H1 (cell line): Measurements from ENCODE around the gene TRIM65. TPM values are rescaled to one million over a fixed set of nuclear protein-coding genes. Genes with fewer than 3 reads are reported as not detected.

ENCODE experiments used
- CTCF ChIA-PET: fragments of 300-600 bp; sonication (Branson Sonifier 250); formaldehyde crosslinking; loops from one replicate; lab custom pipeline; 2021; ENCODE audit not compliant: partially characterized antibody; lab: Charles Lee
- POLR2A ChIA-PET: fragments of 300-600 bp; sonication (Branson Sonifier 250); formaldehyde crosslinking; loops from one replicate; lab custom pipeline; 2021; ENCODE audit warnings: inconsistent platforms; ENCODE audit not compliant: partially characterized antibody; lab: Charles Lee
- DNase-seq, 2 experiments: peaks; one replicate each; pipeline versions ENCODE4 v3.0.0 to v3.0.0-alpha.2; 2010 to 2022; ENCODE audit warnings: low spot score in 2 of 2, low read depth in 1 of 2, mixed read lengths in 1 of 2
- FAIRE-seq: peaks from 2 replicates; lab custom pipeline; 2011; peaks lifted over from hg19 to GRCh38; lab: Jason Lieb, UNC
- H2AFZ ChIP-seq: 2 replicates; pipeline ENCODE4 v1.8.1; 2012; ENCODE audit warnings: low read length, inconsistent platforms
- H2AK5ac ChIP-seq: 2 replicates; pipeline ENCODE4 v1.6.1; 2013; ENCODE audit warnings: low read depth, low read length
- H2BK120ac ChIP-seq: replicated peaks from 2 replicates; pipeline ENCODE3; 2013; ENCODE audit warnings: low read depth, low read length, inconsistent platforms
- H2BK12ac ChIP-seq: 2 replicates; pipeline ENCODE4 v1.6.1; 2013; ENCODE audit warnings: low read depth, low read length
- H2BK15ac ChIP-seq: 2 replicates; pipeline ENCODE4 v1.6.1; 2013; ENCODE audit warnings: low read length
- H2BK20ac ChIP-seq: 2 replicates; pipeline ENCODE4 v1.6.1; 2013; ENCODE audit warnings: low read length
- H2BK5ac ChIP-seq: 2 replicates; pipeline ENCODE4 v1.6.1; 2013; ENCODE audit warnings: low read depth, low read length
- H3K14ac ChIP-seq: 2 replicates; pipeline ENCODE4 v1.6.1; 2013; ENCODE audit warnings: inconsistent platforms; ENCODE audit not compliant: insufficient read length
- H3K18ac ChIP-seq: 2 replicates; pipeline ENCODE4 v1.6.1; 2013; ENCODE audit warnings: low read length; ENCODE audit errors: extremely low read depth
- H3K23ac ChIP-seq: 2 replicates; pipeline ENCODE4 v1.6.1; 2013; ENCODE audit warnings: inconsistent platforms; ENCODE audit not compliant: insufficient read length
- H3K23me2 ChIP-seq: 2 replicates; pipeline ENCODE4 v1.6.1; 2013; ENCODE audit warnings: low read depth, low read length
- H3K27ac ChIP-seq: 2 replicates; pipeline ENCODE4 v1.6.1; 2011; ENCODE audit warnings: low read depth, low read length, inconsistent platforms
- H3K27me3 ChIP-seq, 4 experiments: replicated peaks in 1 of 4; 1 replicate in 1 of 4; 2 replicates in 3 of 4; pipeline versions ENCODE4 v1.6.1 to v1.8.1; 2011 to 2013; ENCODE audit warnings: low read length in 3 of 4, mild to moderate bottlenecking in 3 of 4, inconsistent platforms in 2 of 4, mixed read lengths in 2 of 4, moderate library complexity in 1 of 4; ENCODE audit not compliant: control insufficient read depth in 3 of 4, insufficient read depth in 3 of 4; ENCODE audit errors: extremely low read depth in 1 of 4
- H3K36me3 ChIP-seq, 4 experiments: 2 replicates each; pipeline versions ENCODE4 v1.6.1 to v1.8.1; 2011 to 2013; ENCODE audit warnings: mild to moderate bottlenecking in 4 of 4, low read length in 3 of 4, moderate library complexity in 2 of 4, control low read depth in 1 of 4, inconsistent platforms in 1 of 4; ENCODE audit not compliant: insufficient read depth in 4 of 4, control insufficient read depth in 2 of 4
- H3K4ac ChIP-seq: replicated peaks from 2 replicates; pipeline ENCODE3; 2013; ENCODE audit warnings: low read length, low read depth, mixed read lengths, inconsistent platforms; ENCODE audit not compliant: insufficient read length
- H3K4me1 ChIP-seq, 4 experiments: replicated peaks in 1 of 4; 1 replicate in 1 of 4; 2 replicates in 3 of 4; pipeline versions ENCODE4 v1.6.1 to v1.8.1; 2011 to 2013; ENCODE audit warnings: low read length in 3 of 4, inconsistent platforms in 2 of 4, mixed read lengths in 1 of 4; ENCODE audit not compliant: insufficient read depth in 4 of 4, control insufficient read depth in 3 of 4
- H3K4me2 ChIP-seq, 2 experiments: 2 replicates each; pipeline versions ENCODE4 v1.6.1 to v1.8.1; 2011 to 2013; ENCODE audit warnings: low read depth in 2 of 2, low read length in 2 of 2, control low read depth in 1 of 2, inconsistent platforms in 1 of 2, mild to moderate bottlenecking in 1 of 2; ENCODE audit not compliant: insufficient read depth in 1 of 2
- H3K4me3 ChIP-seq, 4 experiments: fragments of 200-600, 300-600 bp in 1 of 4; sonication (generic), shearing (Covaris generic), sonication (Bioruptor Twin) in 1 of 4; 2 replicates each; pipeline versions ENCODE4 v1.5.1 to v1.8.1; 2011 to 2016; ENCODE audit warnings: low read length in 4 of 4, low read depth in 3 of 4, control low read depth in 2 of 4, inconsistent platforms in 2 of 4, mild to moderate bottlenecking in 2 of 4, mixed read lengths in 1 of 4, moderate library complexity in 1 of 4; ENCODE audit not compliant: insufficient read depth in 2 of 4; ENCODE audit errors: extremely low read depth in 1 of 4
- H3K56ac ChIP-seq: replicated peaks from 2 replicates; pipeline ENCODE3; 2013; ENCODE audit warnings: low read depth, mild to moderate bottlenecking, mixed read lengths, low read length, inconsistent platforms; ENCODE audit not compliant: insufficient read length
- H3K79me1 ChIP-seq: 2 replicates; pipeline ENCODE4 v1.6.1; 2013; ENCODE audit warnings: low read depth, low read length, control low read depth
- H3K79me2 ChIP-seq, 2 experiments: 2 replicates each; pipeline versions ENCODE4 v1.6.1 to v1.8.1; 2012 to 2013; ENCODE audit warnings: low read length in 2 of 2, mild to moderate bottlenecking in 2 of 2, inconsistent platforms in 1 of 2; ENCODE audit not compliant: insufficient read depth in 2 of 2, control insufficient read depth in 1 of 2
- H3K9ac ChIP-seq, 4 experiments: replicated peaks in 1 of 4; 1 replicate in 1 of 4; 2 replicates in 3 of 4; pipeline versions ENCODE4 v1.6.1 to v1.8.1; 2011 to 2013; ENCODE audit warnings: low read depth in 3 of 4, low read length in 3 of 4, control low read depth in 2 of 4, mild to moderate bottlenecking in 2 of 4, moderate library complexity in 2 of 4, inconsistent platforms in 1 of 4; ENCODE audit errors: extremely low read depth in 1 of 4
- H3K9me3 ChIP-seq, 2 experiments: 2 replicates each; pipeline versions ENCODE4 v1.6.1 to v1.8.1; 2012 to 2013; ENCODE audit warnings: mild to moderate bottlenecking in 2 of 2, moderate library complexity in 2 of 2, control low read depth in 1 of 2, inconsistent platforms in 1 of 2, low read depth in 1 of 2, low read length in 1 of 2, mixed read lengths in 1 of 2; ENCODE audit not compliant: insufficient read depth in 2 of 2
- H4K20me1 ChIP-seq, 2 experiments: replicated peaks in 1 of 2; 2 replicates each; pipeline versions ENCODE3 to v1.8.1; 2011 to 2013; ENCODE audit warnings: inconsistent platforms in 2 of 2, low read length in 2 of 2, mild to moderate bottlenecking in 1 of 2; ENCODE audit not compliant: insufficient read depth in 2 of 2, control insufficient read depth in 1 of 2
- H4K5ac ChIP-seq: 2 replicates; pipeline ENCODE4 v1.6.1; 2013; ENCODE audit warnings: low read length, low read depth, mixed read lengths, inconsistent platforms; ENCODE audit not compliant: insufficient read length
- H4K8ac ChIP-seq: 2 replicates; pipeline ENCODE4 v1.8.0; 2013; ENCODE audit warnings: mild to moderate bottlenecking, moderate library complexity, low read length, inconsistent platforms; ENCODE audit not compliant: insufficient read depth; ENCODE audit errors: extremely low read depth
- H4K91ac ChIP-seq: replicated peaks from 2 replicates; pipeline ENCODE3; 2013; ENCODE audit warnings: low read length, mixed read lengths, inconsistent platforms; ENCODE audit not compliant: insufficient read length
- CBX5 ChIP-seq: fragments of 300-800, 300-1000 bp; sonication (generic); IDR thresholded peaks from 2 replicates; pipeline ENCODE4 v1.7.1; 2016; ENCODE audit warnings: antibody characterized with exemption, low read length, low read depth
- CBX8 ChIP-seq: fragments of 300-800, 300-1000 bp; sonication (generic); IDR thresholded peaks from 2 replicates; pipeline ENCODE4 v1.7.1; 2016; ENCODE audit warnings: low read depth, low read length, borderline replicate concordance
- CEBPB ChIP-seq: IDR thresholded peaks from 2 replicates; pipeline ENCODE4 v1.6.1; 2012; ENCODE audit warnings: low read depth, low read length
- CREB1 ChIP-seq: IDR thresholded peaks from 2 replicates; pipeline ENCODE4 v1.6.1; 2012; ENCODE audit warnings: inconsistent platforms
- FOSL1 ChIP-seq: IDR thresholded peaks from 2 replicates; pipeline ENCODE4 v1.6.1; 2011; ENCODE audit warnings: mild to moderate bottlenecking, low read depth, low read length, moderate library complexity; ENCODE audit not compliant: insufficient read depth
- GTF2F1 ChIP-seq: IDR thresholded peaks from 2 replicates; pipeline ENCODE4 v1.6.1; 2012; ENCODE audit warnings: low read depth, low read length, improper control_type of control experiment, borderline replicate concordance
- HDAC6 ChIP-seq: IDR thresholded peaks from one replicate; pipeline ENCODE4 v1.7.1; 2012; ENCODE audit warnings: low read depth, mild to moderate bottlenecking, inconsistent platforms, low read length, moderate library complexity
- KDM4A ChIP-seq: IDR thresholded peaks from one replicate; pipeline ENCODE4 v1.7.1; 2012; ENCODE audit warnings: low read depth, mild to moderate bottlenecking, moderate library complexity, low read length, inconsistent platforms; ENCODE audit not compliant: severe bottlenecking
- KDM5A ChIP-seq: fragments of 200-600 bp; IDR thresholded peaks from 2 replicates; pipeline ENCODE4 v1.7.1; 2012; ENCODE audit warnings: mild to moderate bottlenecking, low read length, inconsistent platforms, mixed read lengths
- PHF8 ChIP-seq: fragments of 200-600 bp; sonication (generic); conservative IDR thresholded peaks from 2 replicates; pipeline ENCODE4 v1.7.1; 2012; ENCODE audit warnings: low read depth, mild to moderate bottlenecking, inconsistent platforms, low read length, moderate library complexity
- RFX5 ChIP-seq: IDR thresholded peaks from 2 replicates; pipeline ENCODE4 v1.6.1; 2011; ENCODE audit warnings: low read depth, low read length, improper control_type of control experiment, borderline replicate concordance
- SP2 ChIP-seq: IDR thresholded peaks from 2 replicates; pipeline ENCODE4 v1.6.1; 2012; ENCODE audit warnings: mild to moderate bottlenecking, low read length, inconsistent platforms
- TCF12 ChIP-seq: IDR thresholded peaks from 2 replicates; pipeline ENCODE4 v1.6.1; 2011; ENCODE audit warnings: low read depth, mild to moderate bottlenecking, low read length
- WGBS, 2 experiments: shearing (Covaris generic) in 1 of 2; methylation state at CpG; one replicate each; pipeline versions ENCODE4 v1.1.6 to v1.1.7; 2013 to 2015; ENCODE audit warnings: low lambda C conversion rate in 2 of 2, mixed read lengths in 2 of 2, inconsistent platforms in 1 of 2, low coverage in 1 of 2, missing lambda C conversion rate in 1 of 2; ENCODE audit not compliant: insufficient replicate concordance in 2 of 2, insufficient coverage in 1 of 2, insufficient read length in 1 of 2; ENCODE audit errors: extremely low coverage in 1 of 2, missing lambda C conversion rate in 1 of 2; 5-methylcytosine and 5-hydroxymethylcytosine counted together
- polyA plus RNA-seq, 7 experiments: library from polyadenylated mRNA; depleted of rRNA in 3 of 7; stranded (reverse) in 5 of 7; unstranded in 2 of 7; fragments of >200 nt in 5 of 7; fragments of 200-250 nt in 2 of 7; gene quantifications; 1 replicate in 5 of 7; 2 replicates in 1 of 7; 4 replicates in 1 of 7; pipeline versions ENCODE4 v1.2.1 to v1.2.3, GENCODE V29; 2011 to 2013; ENCODE audit warnings: missing spikeins in 2 of 7, mixed read lengths in 2 of 7
- total RNA-seq: library from RNA; stranded (reverse); fragmentation: NEBNext Ultra II Directional; extraction: Animal tissue kit (Norgen Biotek cat#: 25700); gene quantifications from 2 replicates; pipeline ENCODE4 v1.2.1, GENCODE V29; 2021

Gene TRIM65
- total and polyA plus RNA-seq, 2 of the 8 experiments (the other 6 are each of a cell fraction or from before 2014, with no cell fraction given), result 21.2 to 48.6 TPM

GRCh38 chr17:75875182-75875939, 21.4 kb downstream of the TRIM65 start:
- no peak overlapping the region for H2AFZ ChIP-seq
- no peak overlapping the region for H3K27ac ChIP-seq
- peaks cover 15% of the 10 kb centered on the region; the same call in 1 of the 2 replicates for H3K23me2 ChIP-seq
- H3K4me1 ChIP-seq, result peaks cover 0 to 27% (median 13%) of the 10 kb centered on the region in 4 experiments; a peak in 6 of 7 replicates
- ChIA-PET CTCF (interaction anchor here (0.7 to 11.3 kb wide), 20 partner anchors 8 to 159 kb away, joined by 3 to 157 read pairs (median 6); partner anchors contain the start of genes MRPL38, TRIM65 and WBP2), POLR2A (interaction anchor here (0.6 to 12.1 kb wide), 10 partner anchors 12 to 114 kb away, joined by 3 to 143 read pairs (median 3); partner anchors contain the start of genes TRIM65, UNK and WBP2)
- no peaks in the 10 kb centered on the region for H3K79me1 ChIP-seq
- peak overlapping the region; percentile 8 for H3K4ac ChIP-seq
- H3K9me3 ChIP-seq, result no peaks in the 10 kb centered on the region
- H3K18ac ChIP-seq, result no peak overlapping the region
- FAIRE-seq, result no peak
- H4K91ac ChIP-seq, result no peak overlapping the region
- no peak overlapping the region for H2BK20ac ChIP-seq
- no peak overlapping the region for H3K4me3 ChIP-seq
- no peaks in the 10 kb centered on the region for H4K20me1 ChIP-seq
- peak overlapping the region; percentile 87; the same call in 1 of the 2 replicates for H2BK12ac ChIP-seq
- H4K8ac ChIP-seq, result no peak overlapping the region
- 94% methylated on average over 17 of the region's 18 CpGs; no CpG with 5 or more reads in 1 of the 2 experiments for WGBS, 2 experiments
- no peak overlapping the region for H3K56ac ChIP-seq
- H3K79me2 ChIP-seq, result no peaks in the 10 kb centered on the region
- no peak overlapping the region for H3K23ac ChIP-seq
- no peak overlapping the region for H3K9ac ChIP-seq
- no peak overlapping the region for H2BK120ac ChIP-seq
- peak overlapping the region; percentile 92; the same call in 1 of the 2 replicates for H2BK15ac ChIP-seq
- no peak overlapping the region for H3K14ac ChIP-seq
- H3K4me2 ChIP-seq, result no peak overlapping the region
- H3K27me3 ChIP-seq, result peaks cover 10 to 31% (median 24%) of the 10 kb centered on the region in 4 experiments
- no peak overlapping the region for H2AK5ac ChIP-seq
- no peak overlapping the region for H4K5ac ChIP-seq
- no peak for DNase-seq
- no peaks in the 10 kb centered on the region for H3K36me3 ChIP-seq
- 0 out of 2 replicates have a peak overlapping the region, but pooled peaks have one; percentile 24 for H2BK5ac ChIP-seq
- TF ChIP-seq PHF8, result no peak
- TF ChIP-seq CREB1, result no peak
- no peak for TF ChIP-seq CBX8
- no peak for TF ChIP-seq TCF12
- no peak for TF ChIP-seq HDAC6
- TF ChIP-seq CBX5, result no peak
- no peak for TF ChIP-seq KDM5A
- no peak for TF ChIP-seq FOSL1
- TF ChIP-seq KDM4A, result no peak
- no peak for TF ChIP-seq GTF2F1
- no peak for TF ChIP-seq CEBPB
- no peak for TF ChIP-seq RFX5
- no peak for TF ChIP-seq SP2
